ENCODE measurements around the gene LEKR1. TPM values are rescaled to one million over a fixed set of nuclear protein-coding genes. Genes with fewer than 3 reads are reported as not detected.

LEKR1 gene
- total RNA-seq, 1 experiment from 2014 or later, result 0.72 TPM

DNA sequence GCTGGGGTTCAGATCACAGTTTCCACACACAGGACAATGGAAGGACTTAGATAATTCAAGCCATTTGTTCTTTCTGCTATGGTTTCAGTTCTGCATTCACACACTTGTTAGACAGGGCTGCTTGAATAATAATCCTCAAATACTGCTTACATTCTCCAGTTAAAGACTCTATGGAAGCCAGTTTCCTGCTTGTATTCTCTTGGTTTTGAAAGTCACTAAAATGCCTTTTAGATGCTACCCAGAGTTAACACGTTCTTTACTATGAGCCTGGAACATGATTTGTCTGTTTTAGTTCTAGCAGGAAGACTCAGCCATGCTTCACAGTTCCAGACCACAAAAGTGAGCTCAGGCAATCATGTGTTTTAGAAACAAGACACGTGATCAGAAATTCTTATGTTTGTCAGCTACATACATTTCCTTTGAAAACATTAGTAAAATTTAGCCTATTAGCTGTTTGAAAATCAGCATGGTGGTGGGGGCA lies 152.4 kb downstream of the LEKR1 start:
- no peak for DNase-seq (ENCODE audit: low spot score)

DNA sequence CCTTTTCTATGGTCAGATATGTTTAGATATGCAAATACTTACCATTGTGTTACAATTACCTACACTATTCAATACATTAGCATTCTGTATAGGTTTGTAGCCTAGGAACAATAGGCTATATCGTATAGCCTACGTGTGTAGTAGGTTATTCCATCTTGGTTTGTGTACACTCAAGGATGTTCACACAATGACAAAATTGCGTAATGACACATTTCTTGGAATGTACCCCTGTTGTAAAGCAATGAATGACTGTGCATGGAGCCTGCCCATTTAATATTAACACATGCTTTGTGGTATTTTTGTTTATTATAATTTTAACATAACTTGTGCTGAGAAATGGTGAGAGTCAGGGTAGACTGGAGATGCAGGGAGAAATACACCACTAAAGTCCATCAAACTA lies 154.9 kb downstream of the LEKR1 start:
- no peak for DNase-seq (ENCODE audit: low spot score)

DNA sequence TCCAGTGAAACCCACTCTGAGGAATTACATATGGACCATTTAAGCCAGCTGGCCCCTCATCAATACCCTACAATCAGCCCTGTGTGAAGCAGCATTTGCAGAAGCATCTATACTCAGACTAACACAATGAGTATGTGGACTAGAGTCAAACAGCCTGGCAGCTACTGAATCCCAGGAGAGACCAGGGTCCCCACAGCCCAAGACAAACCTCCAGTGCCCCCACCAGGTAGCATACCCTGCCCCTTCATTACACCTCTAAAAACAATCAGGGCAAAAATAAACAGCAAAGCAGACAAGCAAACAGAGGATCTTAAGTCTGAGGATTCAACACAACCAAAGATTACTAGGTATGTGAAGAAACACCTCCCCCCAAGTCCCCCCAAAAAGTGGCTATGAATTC lies 157.4 kb downstream of the LEKR1 start:
- no peak for DNase-seq (ENCODE audit: low spot score)

DNA sequence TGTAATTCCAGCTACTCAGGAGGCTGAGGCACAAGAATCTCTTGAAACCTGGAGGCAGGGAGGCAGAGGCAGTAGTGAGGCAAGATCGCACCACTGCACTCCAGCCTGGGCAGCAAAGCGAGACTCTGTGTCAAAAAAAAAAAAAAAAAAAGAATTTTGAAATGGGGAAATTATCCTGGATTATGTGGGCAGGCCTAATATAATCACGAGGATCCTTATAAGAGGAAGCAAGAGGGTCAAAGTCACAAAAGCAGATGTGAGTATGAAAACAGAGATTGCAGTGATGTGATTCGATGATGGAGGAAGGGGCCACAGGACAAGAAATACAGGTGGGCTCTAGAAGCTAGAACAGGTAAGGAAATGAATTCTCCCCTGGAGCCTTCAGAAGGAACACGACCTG lies 159.6 kb downstream of the LEKR1 start:
- DNase-seq (ENCODE audit: low spot score), result no peak

DNA sequence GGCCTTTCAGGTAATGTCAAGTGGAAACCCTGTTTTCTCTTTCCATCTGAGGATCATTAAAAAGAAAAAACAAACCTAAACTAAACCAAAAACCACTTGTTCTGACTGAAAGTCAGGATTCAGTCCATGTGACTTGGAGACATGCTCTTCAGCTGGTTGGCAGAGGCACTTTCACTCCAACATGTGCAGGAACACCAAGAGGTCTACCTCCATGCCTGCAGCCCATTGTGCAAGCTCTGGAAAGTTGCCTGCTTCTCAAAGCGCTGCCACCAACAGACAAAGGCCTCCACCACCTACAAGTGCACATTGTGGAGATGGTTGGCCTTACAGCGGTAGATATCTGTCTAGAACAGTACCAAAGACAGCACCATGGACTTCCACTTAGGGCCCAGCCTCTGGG lies 161.8 kb downstream of the LEKR1 start:
- DNase-seq (ENCODE audit: low spot score), result no peak

DNA sequence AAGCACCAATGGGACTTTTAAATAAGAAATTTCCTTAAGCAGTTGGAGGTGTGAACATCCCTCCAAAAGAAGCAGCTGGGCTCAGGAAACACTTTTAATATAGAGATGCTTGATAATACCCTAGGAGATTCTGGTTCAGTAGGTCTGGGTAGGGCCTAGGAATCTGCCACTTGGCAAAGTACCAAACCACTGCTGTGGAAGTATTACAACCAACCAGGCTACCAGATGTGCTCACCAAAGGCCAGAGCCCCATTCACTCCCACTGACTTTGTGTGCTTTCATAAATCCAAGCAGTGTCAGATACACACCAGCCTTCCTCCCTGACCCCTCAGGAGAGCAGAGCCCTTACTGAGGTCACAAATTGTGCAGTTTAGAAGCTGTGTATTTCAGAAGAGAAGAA lies 171.2 kb downstream of the LEKR1 start:
- DNase-seq (ENCODE audit: low spot score), result no peak

DNA sequence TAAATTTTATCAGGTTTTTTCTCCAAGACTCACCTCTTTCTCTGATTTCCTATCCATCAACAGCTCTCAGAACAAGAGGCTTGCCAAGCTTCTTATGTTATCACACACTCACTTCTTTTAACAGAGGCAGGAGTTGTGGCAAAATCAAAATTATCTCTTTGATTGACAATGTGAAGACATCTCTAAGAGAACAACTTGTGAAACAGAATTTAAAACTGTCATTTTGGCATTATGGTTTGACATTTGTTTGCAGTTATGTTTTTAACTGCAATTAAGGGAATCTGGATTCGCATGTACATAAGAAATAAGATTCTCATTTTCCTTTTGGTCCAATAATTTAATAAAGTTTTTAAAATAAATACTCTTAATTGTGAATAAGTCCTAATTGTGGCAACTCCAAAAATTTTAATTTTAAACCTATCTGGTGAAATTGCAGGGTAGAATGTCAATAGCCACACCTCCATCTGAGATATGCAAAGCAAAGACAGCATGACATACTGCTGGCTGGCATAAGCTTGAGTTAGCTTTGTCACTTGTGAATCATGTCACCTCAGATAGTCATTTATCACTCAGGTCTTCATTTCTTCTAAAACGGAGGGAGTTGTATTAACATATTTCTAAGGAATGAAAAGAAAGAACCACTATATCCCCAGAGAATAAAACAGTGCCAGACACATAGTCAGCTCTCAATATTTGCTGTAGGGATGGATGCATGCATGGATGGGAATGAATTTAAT lies 175.2 kb downstream of the LEKR1 start:
- DNase-seq (ENCODE audit: low spot score), result no peak

DNA sequence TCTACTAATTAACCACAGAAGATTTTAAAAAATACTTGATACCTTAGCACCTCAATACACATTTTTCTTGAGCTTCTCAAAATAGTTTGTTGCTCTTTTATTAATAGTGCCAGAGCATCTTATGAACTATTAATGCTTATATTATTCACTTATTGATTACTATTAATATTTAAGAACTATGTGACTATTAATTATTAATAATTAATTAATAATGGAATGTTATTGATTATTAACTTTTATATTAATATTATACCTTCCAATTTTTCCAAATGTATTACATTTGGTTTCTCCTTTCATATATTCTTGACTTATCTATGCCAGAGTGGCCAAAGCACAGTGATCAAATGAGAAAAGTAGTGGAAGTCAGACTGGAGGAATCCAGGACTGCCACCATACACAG lies 195.5 kb downstream of the LEKR1 start:
- no peak for DNase-seq (ENCODE audit: low spot score)

DNA sequence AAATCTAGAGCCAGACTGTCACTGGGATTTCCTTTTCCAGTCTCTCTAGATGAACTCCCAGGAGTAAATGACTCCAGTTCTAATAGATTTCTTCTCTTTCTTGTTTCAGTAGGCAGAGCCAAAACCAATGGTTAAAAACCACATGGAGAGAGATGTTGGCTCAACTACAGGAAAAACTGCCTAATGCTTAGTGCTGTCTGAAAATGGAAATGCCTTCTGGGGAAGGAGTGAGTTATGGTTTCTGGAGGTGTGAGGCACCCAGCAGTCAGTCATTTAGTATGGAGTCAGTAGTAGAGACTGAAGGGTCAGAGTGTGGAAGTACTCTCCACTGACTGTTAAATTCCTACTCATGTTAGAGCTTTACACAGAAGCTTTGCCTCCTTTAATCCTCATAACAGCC lies 197.1 kb downstream of the LEKR1 start:
- DNase-seq (ENCODE audit: low spot score), result no peak

DNA sequence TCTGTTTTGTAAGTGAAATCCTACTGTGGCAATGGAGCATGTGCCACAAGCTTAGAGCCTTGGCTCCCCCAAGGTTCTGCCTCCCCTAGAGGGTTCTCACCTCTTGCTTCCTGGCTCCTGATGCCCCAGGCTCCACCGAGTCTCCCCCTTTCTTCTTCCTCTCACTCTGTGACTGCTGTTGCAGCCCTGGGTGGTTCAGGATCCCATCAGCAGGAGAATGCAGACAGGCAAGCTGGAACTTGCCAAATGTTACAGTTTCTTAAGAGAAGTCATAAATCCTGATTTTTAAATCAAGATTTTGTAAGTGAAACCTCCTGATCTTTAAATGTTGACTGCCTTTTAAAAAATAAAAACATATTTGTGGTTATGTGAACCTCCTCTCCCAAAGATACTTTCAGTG lies 199.9 kb downstream of the LEKR1 start:
- no peak for DNase-seq (ENCODE audit: low spot score)

DNA sequence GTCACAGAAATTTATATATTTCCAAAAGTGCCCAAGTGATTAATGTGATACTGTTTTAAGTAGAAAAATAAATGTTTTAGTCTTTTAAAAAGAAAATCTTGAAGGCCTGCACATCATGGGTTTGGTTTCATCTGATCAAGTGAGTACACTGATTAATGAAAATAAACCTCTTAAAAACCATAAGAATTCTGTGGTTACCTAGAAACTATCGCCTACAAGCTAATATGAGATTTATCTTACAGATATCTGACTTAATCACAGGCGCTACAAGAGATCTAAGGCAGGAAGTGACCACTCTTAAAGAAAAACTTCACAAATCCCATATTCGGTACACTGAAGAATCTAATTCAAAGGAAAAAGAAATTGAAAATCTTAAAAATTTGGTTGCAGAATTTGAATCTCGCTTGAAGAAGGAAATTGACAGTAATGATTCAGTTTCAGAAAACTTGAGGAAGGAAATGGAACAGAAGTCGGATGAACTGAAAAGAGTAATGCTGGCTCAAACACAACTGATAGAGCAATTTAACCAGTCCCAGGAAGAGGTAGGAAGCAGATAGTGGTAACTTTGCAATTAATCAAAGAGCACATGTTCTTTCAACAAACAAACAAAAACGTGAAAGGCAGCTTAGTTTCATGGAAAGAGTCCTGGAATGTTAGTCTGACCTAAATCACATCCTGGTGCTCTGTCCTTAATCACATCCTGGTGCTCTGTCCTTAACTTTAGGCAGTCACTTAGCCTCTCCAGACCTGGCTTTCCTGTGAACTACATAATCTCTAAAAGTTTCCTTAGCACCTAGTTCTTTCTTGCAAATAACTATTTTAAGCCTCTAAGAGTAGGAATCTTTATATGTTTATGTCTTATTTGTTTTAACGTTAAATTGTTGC lies 201.9 kb downstream of the LEKR1 start:
- DNase-seq (ENCODE audit: low spot score), result peak; percentile 10

DNA sequence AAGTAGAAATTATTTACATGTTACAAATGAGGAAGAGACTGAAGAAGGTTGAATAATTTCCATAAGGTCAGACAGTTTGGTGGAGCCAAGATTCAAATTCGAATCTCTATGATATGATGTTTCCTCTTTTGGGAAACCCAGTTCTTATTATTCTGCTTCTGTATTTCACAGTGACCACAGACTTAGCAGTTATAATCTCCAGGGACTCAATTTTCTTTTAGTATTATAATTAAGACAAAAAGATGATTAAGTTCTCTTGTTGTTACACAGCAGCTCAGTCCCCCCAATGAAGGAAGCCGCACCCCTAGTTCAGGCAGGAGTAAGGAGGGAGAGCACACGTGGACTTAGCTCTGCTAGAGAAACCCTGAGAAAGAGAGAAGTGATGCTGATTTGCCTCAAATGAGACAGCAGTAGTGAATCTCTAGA lies 203.2 kb downstream of the LEKR1 start:
- DNase-seq (ENCODE audit: low spot score), result no peak

DNA sequence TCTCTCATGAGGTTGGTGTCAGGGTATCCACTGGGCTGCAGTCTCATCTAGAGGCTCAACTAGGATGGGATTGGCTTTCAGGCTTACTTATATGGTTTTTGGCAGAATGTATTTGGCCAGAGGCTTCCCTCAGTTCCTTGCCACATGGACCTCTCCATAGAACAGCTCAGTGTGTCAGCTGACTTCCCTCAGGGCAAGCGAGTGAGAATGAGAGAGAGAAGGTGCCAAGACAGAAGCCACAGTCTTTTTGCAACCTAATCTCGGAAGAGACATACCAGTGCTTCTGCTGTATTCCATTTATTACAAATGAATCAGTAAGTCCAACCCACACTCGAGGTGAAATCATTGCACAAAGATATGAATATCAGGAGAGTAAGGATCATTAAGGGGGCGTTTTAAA lies 204.6 kb downstream of the LEKR1 start:
- DNase-seq (ENCODE audit: low spot score), result no peak

DNA sequence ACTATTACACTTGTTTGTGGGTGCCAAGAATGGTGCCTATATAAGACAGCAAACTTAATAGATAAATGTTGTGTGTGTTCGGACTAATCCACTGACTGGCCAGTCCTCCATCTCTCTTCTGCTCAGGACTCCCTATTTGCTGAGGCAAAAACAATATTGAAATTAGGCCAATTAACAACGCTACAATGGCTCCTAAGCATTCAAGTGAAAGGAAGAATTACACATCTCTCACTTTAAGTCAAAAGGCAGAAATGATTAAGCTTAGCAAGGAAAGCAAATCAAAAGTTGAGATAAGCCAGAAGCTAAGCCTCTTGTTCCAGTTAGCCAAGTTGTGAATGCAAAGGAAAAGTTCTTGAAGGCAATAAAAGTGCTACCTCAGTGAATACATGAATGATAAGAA lies 206.8 kb downstream of the LEKR1 start:
- no peak for DNase-seq (ENCODE audit: low spot score)

DNA sequence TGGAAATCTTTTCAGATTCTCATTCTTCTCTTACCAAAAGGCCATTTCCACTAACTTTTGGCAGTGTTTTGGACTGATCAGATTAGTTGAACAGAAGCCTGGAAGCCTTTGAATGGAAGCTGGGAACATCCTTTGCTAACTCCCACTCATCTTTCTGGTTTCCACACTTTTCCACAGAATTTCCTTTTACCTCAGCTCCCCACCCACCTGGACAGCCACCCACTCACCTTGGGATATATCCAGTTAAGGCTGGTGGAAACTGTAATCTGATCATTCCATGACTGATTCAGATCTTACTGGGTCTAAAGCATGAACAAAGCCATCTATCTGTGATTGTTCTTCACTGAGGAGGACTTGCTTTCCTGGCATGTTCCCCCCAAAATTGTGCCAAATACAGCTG lies 214.3 kb downstream of the LEKR1 start:
- no peak for DNase-seq (ENCODE audit: low spot score)

DNA sequence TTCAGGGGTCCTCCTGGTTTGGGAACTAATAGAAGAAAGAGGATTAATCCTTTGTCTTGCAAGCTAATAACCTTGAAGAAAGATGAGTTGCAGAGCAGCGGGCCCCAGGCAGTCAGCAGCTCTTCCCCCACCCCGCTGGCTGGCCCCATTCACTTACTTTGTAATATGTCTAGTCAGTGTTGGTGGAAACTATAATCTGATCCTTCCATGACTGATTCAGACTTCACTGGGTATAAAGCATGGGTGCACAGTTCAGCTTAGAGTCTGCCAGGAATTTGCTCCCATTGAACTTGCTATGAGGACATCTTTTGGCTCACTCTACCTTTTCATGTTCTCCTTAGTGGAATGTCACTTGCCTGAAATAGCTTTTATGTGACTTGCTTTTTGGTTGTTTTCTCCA lies 216.1 kb downstream of the LEKR1 start:
- DNase-seq (ENCODE audit: low spot score), result no peak

DNA sequence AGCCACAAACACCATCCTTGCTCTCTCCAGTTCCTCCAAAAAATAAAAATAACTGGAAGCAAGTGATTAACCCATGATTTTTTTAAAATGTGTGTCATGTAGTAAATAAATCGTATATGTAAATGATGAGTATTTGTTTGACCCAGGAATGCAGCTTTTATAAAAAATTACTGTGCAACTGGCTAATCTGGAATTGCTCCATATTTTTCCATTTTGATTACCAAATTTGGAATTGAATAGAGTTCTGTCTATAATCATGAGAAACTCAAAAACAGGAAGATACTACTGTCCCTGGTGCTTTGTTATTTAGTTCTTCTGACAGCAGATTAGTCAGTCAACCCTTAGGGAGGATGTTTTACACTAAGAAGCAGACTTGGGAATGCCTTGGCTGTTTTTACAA lies 217.6 kb downstream of the LEKR1 start:
- DNase-seq (ENCODE audit: low spot score), result no peak

DNA sequence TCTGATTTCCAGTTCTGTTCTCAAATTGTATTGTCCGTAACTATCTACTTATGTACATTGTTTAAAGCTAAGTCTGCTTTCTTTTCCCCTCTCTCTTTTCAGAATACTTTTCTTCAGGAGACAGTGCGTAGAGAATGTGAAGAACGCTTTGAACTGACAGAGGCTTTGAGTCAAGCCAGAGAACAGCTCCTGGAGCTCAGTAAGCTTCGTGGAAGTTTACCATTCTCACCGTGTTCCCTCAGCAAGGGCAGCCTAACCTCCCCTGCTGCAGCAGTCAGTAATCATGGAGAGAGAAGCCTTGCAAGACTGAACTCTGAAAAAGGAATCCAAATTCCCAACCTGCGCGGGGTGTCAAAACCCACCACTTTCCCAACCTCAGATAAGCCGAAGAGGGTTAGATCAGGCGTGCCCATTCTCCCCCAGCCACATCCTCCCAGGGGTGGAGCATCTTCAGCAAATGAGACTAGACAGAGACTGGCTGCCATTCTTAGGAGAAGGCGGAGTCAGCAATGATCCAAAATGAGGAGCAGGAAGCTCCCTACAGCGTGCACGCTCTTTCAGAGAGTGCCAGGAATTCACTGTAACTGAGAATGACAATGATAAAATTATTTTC lies 219.2 kb downstream of the LEKR1 start:
- DNase-seq (ENCODE audit: low spot score), result no peak

DNA sequence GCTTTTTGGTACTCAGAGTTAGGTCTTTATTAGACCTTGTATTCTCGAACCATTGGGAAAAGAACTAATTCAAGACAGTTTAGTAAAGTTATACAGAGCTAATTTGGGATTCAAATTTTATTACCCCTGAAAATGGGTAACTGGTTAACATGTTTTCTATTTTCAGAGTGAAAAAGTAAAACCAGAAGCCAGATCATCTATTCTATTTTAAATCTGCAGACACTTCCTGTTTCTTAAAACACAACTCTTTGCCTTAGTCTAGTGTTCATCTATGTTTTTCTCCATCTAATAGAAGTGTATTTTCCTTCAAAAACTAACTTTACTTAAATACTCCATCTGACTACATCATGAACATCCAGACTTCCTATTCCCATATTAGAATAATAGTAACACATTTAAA lies 220.4 kb downstream of the LEKR1 start:
- no peak for DNase-seq (ENCODE audit: low spot score)

DNA sequence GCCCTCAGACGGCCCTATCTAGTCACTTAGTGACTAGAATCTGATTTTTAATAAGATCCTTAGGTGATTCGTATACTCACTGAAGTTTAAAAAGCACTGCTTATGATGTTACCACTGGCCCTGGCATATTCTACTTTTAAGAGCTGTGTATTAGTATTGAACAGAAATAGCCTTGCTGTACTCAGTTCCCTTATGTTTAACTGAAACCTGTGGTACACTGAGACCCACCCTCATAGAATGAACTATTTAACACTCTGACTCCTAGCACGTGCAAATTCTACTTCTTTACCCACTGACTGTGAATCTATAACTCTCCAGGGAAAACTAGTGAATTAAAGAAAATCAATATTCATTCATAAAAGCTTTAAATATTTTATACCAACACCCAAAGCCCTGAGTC lies 224.9 kb downstream of the LEKR1 start:
- no peak for DNase-seq (ENCODE audit: low spot score)

DNA sequence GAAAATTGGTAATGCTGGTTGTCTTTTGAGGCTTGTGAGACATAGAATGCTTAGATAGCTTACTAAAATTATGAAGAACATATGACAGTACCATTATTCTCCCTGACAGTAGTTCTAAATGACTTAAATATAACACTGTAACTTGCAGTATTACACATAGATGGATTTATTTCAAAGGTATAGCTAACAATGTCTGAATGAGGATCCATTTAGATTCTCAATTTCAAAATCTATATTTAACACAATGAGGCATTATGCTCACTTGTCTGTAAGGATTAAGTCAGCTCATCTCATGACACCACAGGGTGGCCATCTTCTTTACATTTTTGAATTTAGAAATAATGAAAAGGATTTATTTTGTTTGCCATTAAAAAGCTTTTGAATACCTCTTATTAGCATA lies 225.4 kb downstream of the LEKR1 start:
- DNase-seq (ENCODE audit: low spot score), result no peak

DNA sequence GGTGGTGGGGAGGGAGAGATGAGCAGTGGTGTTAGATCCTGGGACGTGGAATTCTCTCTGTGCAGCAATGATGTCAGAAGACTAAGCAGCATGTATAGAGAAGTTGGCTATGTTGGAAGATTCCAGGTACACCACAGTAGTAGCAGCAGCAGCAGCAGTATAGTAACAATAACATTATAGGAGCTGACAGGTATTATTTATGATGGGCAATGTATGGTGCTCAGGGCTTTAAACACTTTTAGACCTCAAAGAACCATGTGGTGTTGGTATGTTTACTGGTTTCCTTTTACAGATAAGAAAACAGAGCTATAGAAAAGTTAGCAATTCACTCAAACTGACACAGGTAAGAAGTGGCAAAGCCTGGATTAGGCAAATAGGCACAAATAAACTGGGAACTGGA lies 229.9 kb downstream of the LEKR1 start:
- DNase-seq (ENCODE audit: low spot score), result no peak

Measured in A172 (cell line).